K562 (cell line): ENCODE data around the gene SEPTIN1. TPM values are rescaled to one million over a fixed set of nuclear protein-coding genes. Genes with fewer than 3 reads are reported as not detected.
A peak's percentile ranks its signal among the peaks of the same experiment; 100 is the strongest.

Experiments used
- ATF2 ChIP-seq: sonication (generic); formaldehyde crosslinking; IDR thresholded peaks from 2 replicates; pipeline ENCODE4 v1.8.1; 2022; ENCODE audit warnings: missing genetic modification reagents
- CAMTA2 ChIP-seq: fragments of 250-450 bp; sonication (Bioruptor Pico); conservative IDR thresholded peaks from 2 replicates; pipeline ENCODE4 v1.5.1; 2022
- CEBPB ChIP-seq: fragments of 450-650 bp; IDR thresholded peaks from 2 replicates; pipeline ENCODE4 v1.6.1; 2016; ENCODE audit warnings: missing genetic modification characterization, missing compliant biosample characterization
- CHD4 ChIP-seq: fragments of 200-600 bp; sonication (generic); IDR thresholded peaks from 3 replicates; pipeline ENCODE4 v1.6.1; 2012; ENCODE audit warnings: low read depth, mild to moderate bottlenecking, mixed read lengths, low read length, inconsistent platforms; ENCODE audit not compliant: insufficient read depth, insufficient replicate concordance, poor library complexity, severe bottlenecking
- CREBBP ChIP-seq: IDR thresholded peaks from one replicate; pipeline ENCODE4 v1.6.1; 2012; ENCODE audit warnings: low read depth, mild to moderate bottlenecking, control low read depth, inconsistent platforms, low read length
- ERF ChIP-seq: fragments of 450-650 bp; formaldehyde crosslinking; IDR thresholded peaks from 2 replicates; pipeline ENCODE4 v1.4.0; 2020; ENCODE audit warnings: mild to moderate bottlenecking, mixed read lengths
- FUS ChIP-seq: fragments of 200-400 bp; formaldehyde crosslinking; optimal IDR thresholded peaks from 2 replicates; pipeline ENCODE3; 2017; ENCODE audit warnings: low read depth, low read length
- GATAD2B ChIP-seq: fragments of 450-650 bp; IDR thresholded peaks from 2 replicates; pipeline ENCODE4 v1.6.1; 2017; ENCODE audit warnings: mild to moderate bottlenecking, borderline replicate concordance
- KLF6 ChIP-seq: fragments of 250-450 bp; sonication (Bioruptor Pico); IDR thresholded peaks from 2 replicates; pipeline ENCODE4 v1.4.0; 2020; ENCODE audit warnings: mild to moderate bottlenecking, moderate library complexity, borderline replicate concordance
- MBD2 ChIP-seq: sonication (generic); IDR thresholded peaks from 2 replicates; pipeline ENCODE4 v1.6.1; 2016; ENCODE audit warnings: low read depth, borderline replicate concordance
- POLR2AphosphoS2 ChIP-seq: IDR thresholded peaks from 2 replicates; pipeline ENCODE4 v1.6.1; 2012; ENCODE audit warnings: low read length, improper control_type of control experiment
- SFPQ ChIP-seq: fragments of 200-400 bp; formaldehyde crosslinking; IDR thresholded peaks from 2 replicates; pipeline ENCODE4 v1.6.1; 2017; ENCODE audit warnings: mild to moderate bottlenecking, low read depth, low read length, moderate library complexity
- SREBF1 ChIP-seq: fragments of 150-350 bp; IDR thresholded peaks from 2 replicates; pipeline ENCODE4 v1.6.1; 2014; ENCODE audit warnings: antibody characterized with exemption, low read depth, low read length, borderline replicate concordance
- SREBF2 ChIP-seq: sonication (generic); formaldehyde crosslinking; IDR thresholded peaks from 2 replicates; pipeline ENCODE4 v1.4.0; 2020; ENCODE audit warnings: mild to moderate bottlenecking, missing genetic modification reagents
- STAG1 ChIP-seq: sonication (generic); formaldehyde crosslinking; IDR thresholded peaks from 2 replicates; pipeline ENCODE4 v1.5.0; 2020; ENCODE audit warnings: missing genetic modification reagents, borderline replicate concordance
- TCF15 ChIP-seq: fragments of 250-450 bp; sonication (Bioruptor Pico); IDR thresholded peaks from 2 replicates; pipeline ENCODE4 v1.8.0; 2022; ENCODE audit warnings: moderate library complexity, mild to moderate bottlenecking, inconsistent platforms
- polyA plus RNA-seq, 8 experiments: library from polyadenylated mRNA; depleted of rRNA in 4 of 8; stranded (reverse) in 5 of 8; unstranded in 3 of 8; fragments of >200 nt; fragmentation: Nextera tagmentation in 2 of 8; fragmentation: Illumina TruSeq in 1 of 8; extraction: Ambion mirVana in 2 of 8; extraction: Trizol in 1 of 8; gene quantifications; 2 replicates each; pipeline versions ENCODE4 v1.2.1 to v1.2.3, GENCODE V29; 2011 to 2014; ENCODE audit warnings: inconsistent platforms in 1 of 8, missing spikeins in 1 of 8
- total RNA-seq, 7 experiments: library from RNA; depleted of rRNA in 6 of 7; stranded (reverse); fragments of >200 nt in 6 of 7; fragmentation: Illumina TruSeq in 2 of 7; extraction: Trizol in 2 of 7; gene quantifications; 2 replicates each; pipeline versions ENCODE4 v1.2.1 to v1.2.3, GENCODE V29; 2011 to 2021; ENCODE audit warnings: low replicate concordance in 1 of 7
- TF ChIP-seq, protein P1 (sequence below): sonication (generic); formaldehyde crosslinking; IDR thresholded peaks from 2 replicates; pipeline ENCODE4 v1.8.1; 2023; ENCODE audit warnings: mild to moderate bottlenecking, missing genetic modification reagents
- TF ChIP-seq, protein P2 (sequence below), 3 experiments: fragments of 200-800 bp in 1 of 3; sonication (Bioruptor generic) in 1 of 3; sonication (generic) in 1 of 3; formaldehyde crosslinking in 1 of 3; IDR thresholded peaks; 2 replicates each; pipeline versions ENCODE4 v1.6.1 to v1.8.0; 2016 to 2022; ENCODE audit warnings: mild to moderate bottlenecking in 2 of 3, missing compliant biosample characterization in 2 of 3, missing genetic modification characterization in 2 of 3, missing genetic modification reagents in 1 of 3
- TF ChIP-seq, protein P3 (sequence below): fragments of 450-650 bp; formaldehyde crosslinking; IDR thresholded peaks from 2 replicates; pipeline ENCODE4 v1.4.0; 2022; ENCODE audit warnings: missing genetic modification characterization

Gene SEPTIN1
- total and polyA plus RNA-seq, 9 of the 15 experiments (the other 6 are each of a cell fraction or from before 2014, with no cell fraction given), result 0.23 to 5.6 (median 1.7) TPM; not detected in 1

GRCh38 chr16:30379158-30379783 is 3.1 kb downstream of the SEPTIN1 start (continued):
- TF ChIP-seq, protein P1, sequence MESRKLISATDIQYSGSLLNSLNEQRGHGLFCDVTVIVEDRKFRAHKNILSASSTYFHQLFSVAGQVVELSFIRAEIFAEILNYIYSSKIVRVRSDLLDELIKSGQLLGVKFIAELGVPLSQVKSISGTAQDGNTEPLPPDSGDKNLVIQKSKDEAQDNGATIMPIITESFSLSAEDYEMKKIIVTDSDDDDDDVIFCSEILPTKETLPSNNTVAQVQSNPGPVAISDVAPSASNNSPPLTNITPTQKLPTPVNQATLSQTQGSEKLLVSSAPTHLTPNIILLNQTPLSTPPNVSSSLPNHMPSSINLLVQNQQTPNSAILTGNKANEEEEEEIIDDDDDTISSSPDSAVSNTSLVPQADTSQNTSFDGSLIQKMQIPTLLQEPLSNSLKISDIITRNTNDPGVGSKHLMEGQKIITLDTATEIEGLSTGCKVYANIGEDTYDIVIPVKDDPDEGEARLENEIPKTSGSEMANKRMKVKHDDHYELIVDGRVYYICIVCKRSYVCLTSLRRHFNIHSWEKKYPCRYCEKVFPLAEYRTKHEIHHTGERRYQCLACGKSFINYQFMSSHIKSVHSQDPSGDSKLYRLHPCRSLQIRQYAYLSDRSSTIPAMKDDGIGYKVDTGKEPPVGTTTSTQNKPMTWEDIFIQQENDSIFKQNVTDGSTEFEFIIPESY (CRISPR knock-in tag), result no peak
- TF ChIP-seq ERF (CRISPR knock-in tag) (0 out of 2 replicates have a peak, but pooled peaks have one; percentile 72), ATF2 (CRISPR knock-in tag) (no peak), CHD4 (no peak), SREBF2 (CRISPR knock-in tag) (no peak), TCF15 (CRISPR knock-in tag) (no peak), SFPQ (no peak), CAMTA2 (no peak), CREBBP (no peak), MBD2 (peak; percentile 33; the same call in 1 of the 2 replicates), STAG1 (CRISPR knock-in tag) (no peak), SREBF1 (no peak), CEBPB (tag) (no peak), POLR2AphosphoS2 (no peak), GATAD2B (no peak), KLF6 (CRISPR knock-in tag) (no peak), FUS (no peak)
- TF ChIP-seq, protein P2, sequence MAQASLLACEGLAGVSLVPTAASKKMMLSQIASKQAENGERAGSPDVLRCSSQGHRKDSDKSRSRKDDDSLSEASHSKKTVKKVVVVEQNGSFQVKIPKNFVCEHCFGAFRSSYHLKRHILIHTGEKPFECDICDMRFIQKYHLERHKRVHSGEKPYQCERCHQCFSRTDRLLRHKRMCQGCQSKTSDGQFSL (CRISPR knock-in tag; IDR thresholded peaks at IDR 0.05), result peak; percentile 84
- TF ChIP-seq, protein P2 (tag; IDR thresholded peaks at IDR 0.05), result no peak
- TF ChIP-seq, protein P3, sequence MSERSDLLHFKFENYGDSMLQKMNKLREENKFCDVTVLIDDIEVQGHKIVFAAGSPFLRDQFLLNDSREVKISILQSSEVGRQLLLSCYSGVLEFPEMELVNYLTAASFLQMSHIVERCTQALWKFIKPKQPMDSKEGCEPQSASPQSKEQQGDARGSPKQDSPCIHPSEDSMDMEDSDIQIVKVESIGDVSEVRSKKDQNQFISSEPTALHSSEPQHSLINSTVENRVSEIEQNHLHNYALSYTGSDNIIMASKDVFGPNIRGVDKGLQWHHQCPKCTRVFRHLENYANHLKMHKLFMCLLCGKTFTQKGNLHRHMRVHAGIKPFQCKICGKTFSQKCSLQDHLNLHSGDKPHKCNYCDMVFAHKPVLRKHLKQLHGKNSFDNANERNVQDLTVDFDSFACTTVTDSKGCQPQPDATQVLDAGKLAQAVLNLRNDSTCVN (CRISPR knock-in tag), result no peak
